Keratinocyte (primary cell): ENCODE measurements around the gene SMLR1.

ENCODE experiments used
- CTCF ChIP-seq, 3 experiments: IDR thresholded peaks in 1 of 3; conservative IDR thresholded peaks in 1 of 3; optimal IDR thresholded peaks in 1 of 3; 2 replicates in 2 of 3; 3 replicates in 1 of 3; pipeline versions ENCODE3 to v1.5.1; 2011; ENCODE audit warnings: low read length in 3 of 3, mild to moderate bottlenecking in 3 of 3, moderate library complexity in 2 of 3, control low read depth in 1 of 3, inconsistent platforms in 1 of 3; ENCODE audit not compliant: insufficient read depth in 2 of 3; ENCODE audit errors: extremely low read depth in 1 of 3
- EZH2 ChIP-seq: IDR thresholded peaks from one replicate; pipeline ENCODE4 v1.6.1; 2012; ENCODE audit warnings: inconsistent platforms, mild to moderate bottlenecking, low read length, moderate library complexity

GRCh38 chr6:130815200-130816071, 11.8 kb upstream of the SMLR1 start:
- TF ChIP-seq CTCF (optimal IDR thresholded peaks at IDR 0.05 in 1 of 3, IDR thresholded peaks at IDR 0.05 in 1 of 3, conservative IDR thresholded peaks at IDR 0.05 in 1 of 3; ENCODE audit: extremely low read depth in 1 of 3, insufficient read depth in 2 of 3, low read length in 3 of 3) (no peak), EZH2 (no peak)
